ENCODE measurements around the gene CCT6A.
"Not testable (repeated sequence)": the region's sequence is repeated elsewhere in the genome, so short reads cannot be mapped to it uniquely, and the experiment has no call there.

The CCT6A gene

DNA sequence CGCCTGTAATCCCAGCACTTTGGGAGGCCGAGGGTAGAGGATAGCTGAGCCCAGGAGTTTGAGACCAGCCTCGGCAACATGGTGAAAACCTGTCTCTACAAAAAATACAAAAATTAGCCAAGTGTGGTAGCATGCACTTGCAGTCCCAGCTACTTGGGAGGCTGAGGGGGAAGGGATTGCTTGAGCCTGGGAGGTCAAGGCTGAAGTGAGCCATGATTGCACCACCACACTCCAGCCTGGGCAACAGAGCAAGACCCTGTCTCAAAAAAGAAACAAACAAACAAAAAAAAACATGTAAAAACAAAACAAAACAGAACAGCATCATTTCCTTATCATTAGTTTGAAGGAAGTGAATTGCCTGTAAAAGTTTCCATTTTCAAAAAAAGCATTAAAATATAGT lies 60.7 kb downstream of the CCT6A start:
- not testable (repeated sequence) for H3K4me1 ChIP-seq (ENCODE audit: control insufficient read depth in 2 of 2, insufficient read depth in 2 of 2, low read length in 2 of 2); H3K9me3 ChIP-seq (ENCODE audit: control insufficient read depth in 2 of 2, low read length in 2 of 2); H3K36me3 ChIP-seq (ENCODE audit: control insufficient read depth in 2 of 2, insufficient read depth in 2 of 2, low read length in 2 of 2); H3K4me3 ChIP-seq (ENCODE audit: low read length in 2 of 2); H3K9ac ChIP-seq (ENCODE audit: low read depth in 1 of 2, low read length in 2 of 2); H3K27me3 ChIP-seq (ENCODE audit: control insufficient read depth in 2 of 2, insufficient read depth in 2 of 2, low read length in 2 of 2); H3K27ac ChIP-seq (ENCODE audit: low read depth in 2 of 2, low read length in 2 of 2)

Data from mucosa of rectum (tissue), 2 donors.